Measurements from ENCODE around the gene DBN1.

GRCh38 chr5:177458912-177459350 lies 14.5 kb downstream of the DBN1 start:
- no peak for TF ChIP-seq CTCF (IDR thresholded peaks at IDR 0.05)
- TF ChIP-seq EZH2 (IDR thresholded peaks at IDR 0.05; ENCODE audit: borderline replicate concordance, insufficient read depth, low read depth, low read length, poor library complexity, severe bottlenecking) = no peak

Measured in B cell (primary cell).